NCI-H82 treated with DMSO at 0.1 percent for 48 hours (cell line): ENCODE measurements around the gene SCAI.
"Not testable (repeated sequence)": the region's sequence is repeated elsewhere in the genome, so short reads cannot be mapped to it uniquely, and the experiment has no call there.

ENCODE experiments used
- DNase-seq: peaks from one replicate; lab custom pipeline; 2025; ENCODE audit not compliant: unreplicated experiment; lab: John Stamatoyannopoulos, UW

Gene SCAI

GRCh38 chr9:125143377-125144090 lies at the start of gene SCAI:
Gene SCAI, minus strand, starts transcription at chr9:125143528. Its CDS starts 91 bp downstream, at chr9:125143437.
- DNase-seq: peak; percentile 94

- DNase-seq: no peak
Measured at GRCh38 chr9:125190361-125190801, 47.1 kb upstream of the SCAI start.

- peak; percentile 85 for DNase-seq
Measured at GRCh38 chr9:125189361-125190289, 46.3 kb upstream of the SCAI start, which contains the start of gene PPP6C. Gene PPP6C, minus strand, starts transcription at chr9:125189803. Its CDS starts 85 bp downstream, at chr9:125189718.

- DNase-seq: no peak
Measured at GRCh38 chr9:125189011-125189360, 45.7 kb upstream of the SCAI start.

- DNase-seq: no peak
Measured at GRCh38 chr9:125183561-125183960, 40.2 kb upstream of the SCAI start.

- DNase-seq: no peak
Measured at GRCh38 chr9:125183054-125183453, 39.7 kb upstream of the SCAI start.

GRCh38 chr9:125181756-125182155 lies 38.4 kb upstream of the SCAI start:
- DNase-seq: not testable (repeated sequence)

- DNase-seq: no peak
Measured at GRCh38 chr9:125180876-125181275, 37.5 kb upstream of the SCAI start.

GRCh38 chr9:125179776-125180175 lies 36.4 kb upstream of the SCAI start:
- not testable (repeated sequence) for DNase-seq

- no peak for DNase-seq
Measured at GRCh38 chr9:125177888-125178287, 34.6 kb upstream of the SCAI start.

GRCh38 chr9:125176636-125177035 lies 33.3 kb upstream of the SCAI start:
- no peak for DNase-seq

GRCh38 chr9:125172031-125172755 lies 28.9 kb upstream of the SCAI start:
- DNase-seq: no peak

GRCh38 chr9:125169895-125170294 lies 26.6 kb upstream of the SCAI start:
- DNase-seq: no peak

- no peak for DNase-seq
Measured at GRCh38 chr9:125166762-125167161, 23.4 kb upstream of the SCAI start.

GRCh38 chr9:125162891-125163290 lies 19.6 kb upstream of the SCAI start:
- not testable (repeated sequence) for DNase-seq

- no peak for DNase-seq
Measured at GRCh38 chr9:125161284-125161918, 18.1 kb upstream of the SCAI start.

GRCh38 chr9:125160750-125161149 lies 17.4 kb upstream of the SCAI start:
- no peak for DNase-seq

- no peak for DNase-seq
Measured at GRCh38 chr9:125156551-125156950, 13.2 kb upstream of the SCAI start.

- no peak for DNase-seq
Measured at GRCh38 chr9:125153712-125154367, 10.5 kb upstream of the SCAI start.

GRCh38 chr9:125151730-125152129 lies 8.4 kb upstream of the SCAI start:
- DNase-seq: no peak
